ENCODE data around the gene YWHAE.

The YWHAE gene

GRCh38 chr17:1373707-1374237, 26.2 kb downstream of the YWHAE start:
- Histone ChIP-seq H3K4me2 (peak overlapping the region; percentile 88; the same call in 1 of the 2 replicates), H3K27me3 (ENCODE audit: insufficient read depth, low read depth) (no peaks in the 10 kb centered on the region)

GRCh38 chr17:1372618-1373017, 27.4 kb downstream of the YWHAE start:
- Histone ChIP-seq H3K27me3 (ENCODE audit: insufficient read depth, low read depth) (no peaks in the 10 kb centered on the region), H3K9ac (no peak overlapping the region), H3K4me3 (IDR thresholded peaks at IDR 0.05; ENCODE audit: insufficient read depth, low read depth, low read length) (no peak overlapping the region), H3K36me3 (ENCODE audit: insufficient read depth) (no peaks in the 10 kb centered on the region; the same call in 1 of the 2 replicates), H4K20me1 (ENCODE audit: insufficient read depth) (peaks cover 79% of the 10 kb centered on the region), H2AFZ (ENCODE audit: low read depth) (no peak overlapping the region), H3K4me2 (peak overlapping the region; percentile 49), H3K4me1 (ENCODE audit: low read depth, poor library complexity, severe bottlenecking) (peaks cover 92% of the 10 kb centered on the region), H3K79me2 (ENCODE audit: insufficient read depth, low read depth) (peaks cover 100% of the 10 kb centered on the region), H3K27ac (peak overlapping the region; percentile 51; the same call in 1 of the 2 replicates)
- TF ChIP-seq CTCF (conservative IDR thresholded peaks at IDR 0.05; ENCODE audit: low read depth, low read length): no peak

More at GRCh38 chr17:1373707-1374237, 26.2 kb downstream of the YWHAE start:
- Histone ChIP-seq H3K4me1 (ENCODE audit: low read depth, poor library complexity, severe bottlenecking) (peaks cover 94% of the 10 kb centered on the region), H3K36me3 (ENCODE audit: insufficient read depth) (no peaks in the 10 kb centered on the region; the same call in 1 of the 2 replicates), H3K9ac (no peak overlapping the region), H3K27ac (no peak overlapping the region; the same call in 1 of the 2 replicates), H4K20me1 (ENCODE audit: insufficient read depth) (peaks cover 75% of the 10 kb centered on the region), H3K79me2 (ENCODE audit: insufficient read depth, low read depth) (peaks cover 100% of the 10 kb centered on the region), H2AFZ (ENCODE audit: low read depth) (no peak overlapping the region), H3K4me3 (IDR thresholded peaks at IDR 0.05; ENCODE audit: insufficient read depth, low read depth, low read length) (no peak overlapping the region)
- TF ChIP-seq CTCF (conservative IDR thresholded peaks at IDR 0.05; ENCODE audit: low read depth, low read length): no peak

GRCh38 chr17:1371893-1372590, 28.0 kb downstream of the YWHAE start:
- Histone ChIP-seq H3K9ac (no peak overlapping the region), H3K27ac (peak overlapping the region; percentile 51; the same call in 1 of the 2 replicates), H2AFZ (ENCODE audit: low read depth) (no peak overlapping the region), H3K36me3 (ENCODE audit: insufficient read depth) (no peaks in the 10 kb centered on the region; the same call in 1 of the 2 replicates), H3K27me3 (ENCODE audit: insufficient read depth, low read depth) (no peaks in the 10 kb centered on the region), H3K79me2 (ENCODE audit: insufficient read depth, low read depth) (peaks cover 100% of the 10 kb centered on the region), H4K20me1 (ENCODE audit: insufficient read depth) (peaks cover 85% of the 10 kb centered on the region), H3K4me3 (IDR thresholded peaks at IDR 0.05; ENCODE audit: insufficient read depth, low read depth, low read length) (no peak overlapping the region), H3K4me2 (peak overlapping the region; percentile 49; the same call in 1 of the 2 replicates), H3K4me1 (ENCODE audit: low read depth, poor library complexity, severe bottlenecking) (peaks cover 91% of the 10 kb centered on the region)
- TF ChIP-seq CTCF (conservative IDR thresholded peaks at IDR 0.05; ENCODE audit: low read depth, low read length): no peak

- Histone ChIP-seq H3K9ac (no peak overlapping the region), H4K20me1 (ENCODE audit: insufficient read depth) (peaks cover 76% of the 10 kb centered on the region), H3K36me3 (ENCODE audit: insufficient read depth) (no peaks in the 10 kb centered on the region; the same call in 1 of the 2 replicates), H3K79me2 (ENCODE audit: insufficient read depth, low read depth) (peaks cover 99% of the 10 kb centered on the region), H3K27ac (no peak overlapping the region), H3K4me1 (ENCODE audit: low read depth, poor library complexity, severe bottlenecking) (peaks cover 91% of the 10 kb centered on the region), H3K4me3 (IDR thresholded peaks at IDR 0.05; ENCODE audit: insufficient read depth, low read depth, low read length) (no peak overlapping the region), H2AFZ (ENCODE audit: low read depth) (no peak overlapping the region), H3K27me3 (ENCODE audit: insufficient read depth, low read depth) (no peaks in the 10 kb centered on the region), H3K4me2 (no peak overlapping the region)
- TF ChIP-seq CTCF (conservative IDR thresholded peaks at IDR 0.05; ENCODE audit: low read depth, low read length): no peak
Measured at GRCh38 chr17:1368588-1368987, 31.4 kb downstream of the YWHAE start.

Data from KMS-11 (cell line).